Activated CD8-positive, alpha-beta memory T cell treated with anti-CD3 and anti-CD28 coated beads for 1 hour (primary cell): ENCODE measurements around the gene PTPN5.

ENCODE experiments used
- DNase-seq, 2 donors: peaks; one replicate each; pipeline ENCODE4 v3.0.0-alpha.2; 2020; ENCODE audit warnings: low read depth in 1 of 2; ENCODE audit errors: extremely low read depth in 1 of 2

PTPN5 gene

GRCh38 chr11:18773681-18774080, 17.9 kb downstream of the PTPN5 start:
- no peak for DNase-seq

- DNase-seq: no peak
Measured at GRCh38 chr11:18773104-18773503, 18.5 kb downstream of the PTPN5 start.

GRCh38 chr11:18772211-18772610, 19.4 kb downstream of the PTPN5 start:
- no peak for DNase-seq

GRCh38 chr11:18771266-18772035, 20.1 kb downstream of the PTPN5 start:
- DNase-seq: no peak

GRCh38 chr11:18770479-18771125, 21.0 kb downstream of the PTPN5 start:
- DNase-seq: no peak

GRCh38 chr11:18769802-18770456, 21.7 kb downstream of the PTPN5 start:
- DNase-seq: no peak

- DNase-seq: no peak
Measured at GRCh38 chr11:18768978-18769377, 22.6 kb downstream of the PTPN5 start.

GRCh38 chr11:18768472-18768901, 23.1 kb downstream of the PTPN5 start:
- no peak for DNase-seq

- DNase-seq: no peak
Measured at GRCh38 chr11:18766015-18766414, 25.6 kb downstream of the PTPN5 start.

- no peak for DNase-seq
Measured at GRCh38 chr11:18765554-18765953, 26.0 kb downstream of the PTPN5 start.

- DNase-seq: no peak
Measured at GRCh38 chr11:18761741-18762140, 29.9 kb downstream of the PTPN5 start.

- DNase-seq: no peak
Measured at GRCh38 chr11:18761144-18761543, 30.5 kb downstream of the PTPN5 start.

GRCh38 chr11:18757811-18758210, 33.8 kb downstream of the PTPN5 start:
- no peak for DNase-seq

GRCh38 chr11:18756889-18757288, 34.7 kb downstream of the PTPN5 start:
- no peak for DNase-seq

- no peak for DNase-seq
Measured at GRCh38 chr11:18754308-18754707, 37.3 kb downstream of the PTPN5 start.

GRCh38 chr11:18752502-18752901, 39.1 kb downstream of the PTPN5 start:
- DNase-seq: no peak

- DNase-seq: no peak
Measured at GRCh38 chr11:18750944-18751343, 40.7 kb downstream of the PTPN5 start.

GRCh38 chr11:18749681-18750319, 41.8 kb downstream of the PTPN5 start:
- DNase-seq: no peak

GRCh38 chr11:18748766-18749365, 42.7 kb downstream of the PTPN5 start:
- no peak for DNase-seq

GRCh38 chr11:18745251-18745650, 46.3 kb downstream of the PTPN5 start:
- DNase-seq: no peak

- DNase-seq: no peak
Measured at GRCh38 chr11:18743900-18744514, 47.6 kb downstream of the PTPN5 start.
